Measurements from ENCODE around the gene MX1.

Gene MX1

GRCh38 chr21:41494242-41494641 lies 68.2 kb downstream of the MX1 start:
- no peak for DNase-seq

GRCh38 chr21:41497008-41497407 lies 71.0 kb downstream of the MX1 start:
- DNase-seq: no peak

- no peak for DNase-seq
Measured at GRCh38 chr21:41497788-41498187, 71.7 kb downstream of the MX1 start.

GRCh38 chr21:41499920-41500319 lies 73.9 kb downstream of the MX1 start:
- DNase-seq: no peak

GRCh38 chr21:41500363-41500762 lies 74.3 kb downstream of the MX1 start:
- DNase-seq: no peak

- no peak for DNase-seq
Measured at GRCh38 chr21:41500931-41501381, 74.9 kb downstream of the MX1 start.

- no peak for DNase-seq
Measured at GRCh38 chr21:41501919-41502318, 75.9 kb downstream of the MX1 start.

GRCh38 chr21:41503331-41503730 lies 77.3 kb downstream of the MX1 start:
- no peak for DNase-seq

GRCh38 chr21:41504030-41504429 lies 78.0 kb downstream of the MX1 start:
- DNase-seq: no peak

- DNase-seq: no peak
Measured at GRCh38 chr21:41506005-41506594, 80.1 kb downstream of the MX1 start.

- DNase-seq: no peak
Measured at GRCh38 chr21:41506611-41507520, 80.8 kb downstream of the MX1 start.

GRCh38 chr21:41507521-41508414 lies 81.7 kb downstream of the MX1 start, which contains the start of gene TMPRSS2:
TMPRSS2 (minus strand) TSS chr21:41508158; CDS start chr21:41498133, 10,025 bp downstream.
- no peak for DNase-seq

GRCh38 chr21:41508415-41509144 lies 82.5 kb downstream of the MX1 start:
- DNase-seq: no peak

All from effector CD8-positive, alpha-beta T cell (primary cell).